ENCODE results near the gene RPS6KA6.

Gene RPS6KA6

DNA sequence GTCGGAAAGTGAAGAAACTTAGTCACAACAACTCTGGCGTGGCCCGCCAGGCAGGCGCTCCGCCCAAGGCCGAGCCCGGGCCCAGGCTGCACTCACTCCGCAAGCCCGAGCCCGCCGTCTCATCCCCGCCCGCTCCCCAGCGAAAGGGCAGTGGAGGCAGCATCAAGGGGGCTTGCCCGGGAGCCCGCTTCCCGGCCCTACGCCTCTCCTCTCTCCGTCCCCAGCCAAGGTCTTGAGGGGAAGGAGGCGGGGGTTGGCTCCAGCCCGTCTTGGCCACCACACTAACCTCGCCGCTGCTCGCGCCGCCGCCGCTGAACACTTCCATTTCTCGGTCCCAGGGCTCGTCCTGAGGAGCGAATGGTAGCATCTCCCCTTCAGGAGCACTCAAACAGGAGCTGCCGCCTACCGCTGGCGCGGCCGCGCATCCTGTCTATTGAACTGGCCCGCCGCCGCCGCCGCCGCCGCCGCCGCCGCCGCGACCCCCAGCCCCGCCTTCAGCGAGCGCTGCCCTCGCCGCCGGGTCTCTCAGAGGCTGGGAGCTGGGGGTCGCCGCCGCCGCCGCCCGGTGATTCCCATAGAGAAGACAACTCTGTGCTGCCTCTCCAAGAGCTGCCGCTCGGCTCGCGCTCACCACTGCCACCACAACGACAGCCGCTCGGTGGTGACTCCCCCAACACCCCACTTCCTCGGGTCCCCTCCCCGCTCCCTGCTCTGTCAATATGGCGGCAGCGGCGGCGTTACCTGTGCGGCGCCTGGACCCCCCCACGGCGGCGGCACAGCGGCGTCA is at the start of gene RPS6KA6:
TSS of gene RPS6KA6 (minus strand) at position 667 of the 787 bp plus-strand sequence. CDS start at position 367, 300 bp downstream.
- peak; percentile 1 for DNase-seq

GRCh38 chrX:84224741-84225140 is 36.7 kb upstream of the RPS6KA6 start:
- no peak for DNase-seq

- no peak for DNase-seq
Measured at GRCh38 chrX:84223261-84223660, 35.3 kb upstream of the RPS6KA6 start.

- no peak for DNase-seq
Measured at GRCh38 chrX:84221181-84221580, 33.2 kb upstream of the RPS6KA6 start.

- DNase-seq: no peak
Measured at GRCh38 chrX:84219551-84219950, 31.6 kb upstream of the RPS6KA6 start.

GRCh38 chrX:84218726-84219125 is 30.7 kb upstream of the RPS6KA6 start:
- DNase-seq: no peak

DNA sequence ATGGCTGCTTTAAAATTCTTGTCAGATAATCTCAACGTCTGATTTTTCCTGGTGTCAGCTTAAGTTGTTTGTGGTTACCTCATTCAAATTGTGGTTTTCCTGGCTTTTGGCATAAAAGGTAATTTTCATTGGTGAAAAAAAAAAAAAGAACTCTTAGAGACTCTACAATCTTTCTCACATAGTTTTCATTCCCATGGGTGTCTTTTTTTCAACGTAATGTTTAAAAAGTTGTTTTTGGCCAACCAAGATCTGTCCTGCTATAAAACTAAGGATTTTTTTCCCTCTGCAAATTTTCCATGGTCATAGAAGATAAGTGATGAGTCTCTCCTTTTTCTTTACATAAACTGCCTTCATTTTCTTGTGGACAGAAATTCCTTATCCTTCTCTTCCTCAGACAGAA is 28.9 kb upstream of the RPS6KA6 start:
- no peak for DNase-seq

GRCh38 chrX:84216406-84216805 is 28.4 kb upstream of the RPS6KA6 start:
- DNase-seq: no peak

- DNase-seq: no peak
Measured at GRCh38 chrX:84205276-84205675, 17.3 kb upstream of the RPS6KA6 start.

DNA sequence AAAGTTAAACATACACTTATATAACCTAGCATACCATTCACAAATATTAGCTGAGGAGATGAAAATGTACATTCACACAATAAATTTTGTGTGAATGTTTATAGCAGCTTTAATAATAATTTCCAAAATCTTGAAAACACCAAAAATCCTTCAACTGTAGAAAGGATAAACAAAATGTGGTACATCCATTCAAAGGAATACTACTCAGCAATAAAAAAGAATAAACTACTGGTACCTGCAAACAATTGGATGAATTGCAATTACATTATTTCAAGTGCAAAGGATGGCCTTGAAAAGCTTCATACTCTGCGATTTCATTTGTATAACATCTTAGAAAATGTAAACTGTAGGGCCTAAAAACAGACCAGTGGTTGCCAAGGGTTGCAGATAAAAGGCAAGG is 11.7 kb upstream of the RPS6KA6 start:
- DNase-seq: no peak

- DNase-seq: no peak
Measured at GRCh38 chrX:84197550-84197949, 9.6 kb upstream of the RPS6KA6 start.

GRCh38 chrX:84192006-84192405 is 4.0 kb upstream of the RPS6KA6 start:
- DNase-seq: no peak

GRCh38 chrX:84189125-84189524 is 1.1 kb upstream of the RPS6KA6 start:
- DNase-seq: no peak

GRCh38 chrX:84188320-84188834 is 378 bp upstream of the RPS6KA6 start:
- no peak for DNase-seq

GRCh38 chrX:84186603-84187532 is 1.1 kb downstream of the RPS6KA6 start:
- no peak for DNase-seq

GRCh38 chrX:84182516-84182915 is 5.5 kb downstream of the RPS6KA6 start:
- DNase-seq: no peak

DNA sequence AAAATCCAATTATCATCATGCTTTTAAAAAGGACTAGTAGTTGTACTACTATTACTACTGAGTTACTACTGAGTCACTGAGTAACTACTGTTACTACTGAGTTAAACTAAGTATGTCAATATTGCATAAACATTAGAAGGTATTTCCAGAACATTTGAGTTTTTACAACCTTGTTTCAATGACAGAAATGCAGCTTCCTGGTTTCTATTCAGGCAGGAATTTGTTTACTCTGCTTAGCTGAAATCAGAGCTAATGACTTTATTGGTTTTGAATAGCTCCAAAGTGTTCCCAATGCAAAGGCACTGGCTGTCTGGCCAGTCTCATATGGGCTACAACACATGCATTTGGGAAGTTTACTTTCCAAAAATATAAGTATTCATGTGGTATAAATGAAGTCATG is 12.0 kb downstream of the RPS6KA6 start:
- DNase-seq: no peak

GRCh38 chrX:84175274-84175673 is 12.7 kb downstream of the RPS6KA6 start:
- DNase-seq: no peak

DNA sequence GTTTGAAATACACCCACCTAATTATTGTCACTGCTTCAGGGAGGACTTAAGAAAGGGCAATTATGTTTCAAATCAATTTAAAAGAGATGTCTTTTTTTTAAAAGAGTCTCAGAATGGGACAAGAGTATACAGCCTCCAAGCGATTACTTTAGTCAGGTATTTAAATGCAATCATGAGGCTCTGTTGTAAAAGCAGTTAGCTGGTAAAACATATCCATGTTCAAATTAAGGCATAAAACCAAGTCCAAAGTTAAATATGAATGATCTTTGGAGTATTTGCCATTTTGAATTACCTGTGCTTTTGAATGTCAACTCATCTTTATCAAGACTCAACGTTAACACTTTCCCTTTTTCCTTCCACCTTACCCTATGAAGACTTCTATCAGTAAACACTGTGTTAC is 13.7 kb downstream of the RPS6KA6 start:
- no peak for DNase-seq

DNA sequence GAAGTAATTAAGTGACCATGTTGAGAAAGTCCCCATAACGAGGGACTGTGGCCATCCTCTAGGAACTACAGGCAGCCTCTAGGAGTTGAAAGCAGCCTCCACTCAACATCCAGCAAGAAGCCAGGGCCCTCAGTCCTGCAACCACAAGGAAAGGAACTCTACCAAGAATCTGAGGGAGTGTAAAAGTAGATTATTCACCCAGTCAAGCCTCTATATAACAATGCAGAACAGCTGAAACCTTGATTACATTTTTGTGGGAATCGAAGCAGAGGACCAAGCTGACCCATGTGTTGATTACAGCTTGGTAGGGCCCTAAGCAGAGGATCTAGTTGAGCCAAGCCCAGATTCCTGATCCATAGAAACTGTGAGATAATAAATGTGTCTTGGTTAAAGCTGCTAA is 17.1 kb downstream of the RPS6KA6 start:
- no peak for DNase-seq

GRCh38 chrX:84168574-84168973 is 19.4 kb downstream of the RPS6KA6 start:
- no peak for DNase-seq

DNA sequence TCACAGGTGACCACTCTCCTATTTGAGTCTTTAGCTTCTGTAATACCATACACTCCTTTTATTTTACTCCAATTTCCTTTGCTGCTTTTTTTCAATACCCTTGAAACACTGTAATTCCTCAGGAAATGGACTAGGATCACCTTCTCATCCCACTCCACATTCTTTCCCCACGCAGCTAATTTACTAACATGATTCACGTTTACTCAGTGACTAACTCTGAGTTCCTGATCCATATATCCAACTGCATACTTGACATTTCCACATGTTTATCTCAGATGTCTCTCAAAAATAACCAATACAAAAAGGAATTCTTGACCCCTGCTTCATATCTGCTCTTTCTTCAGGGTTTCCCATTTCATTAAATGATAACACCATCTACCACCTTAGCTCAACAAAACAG is 19.9 kb downstream of the RPS6KA6 start:
- no peak for DNase-seq

GRCh38 chrX:84165711-84166110 is 22.3 kb downstream of the RPS6KA6 start:
- no peak for DNase-seq

DNA sequence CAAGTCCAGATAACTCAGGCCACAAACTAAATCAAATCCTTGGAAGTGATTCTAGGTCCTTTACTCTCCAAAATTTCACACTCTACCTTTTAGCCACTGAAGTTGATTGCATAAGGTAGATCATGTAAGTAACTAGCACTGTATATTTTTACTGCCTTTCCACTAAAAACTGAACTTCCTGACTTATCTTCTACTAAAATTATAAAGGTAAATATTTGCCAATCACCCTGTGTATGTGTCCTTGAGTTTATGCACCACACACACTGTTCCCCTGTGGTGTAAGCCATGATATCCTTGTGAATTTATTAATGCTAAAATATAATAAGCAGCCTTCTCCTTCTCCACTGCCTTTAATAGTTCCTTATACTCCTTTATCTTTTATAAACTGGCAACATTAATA is 25.6 kb downstream of the RPS6KA6 start:
- DNase-seq: no peak
